Measurements from ENCODE around the gene WDR74.

WDR74 gene

DNA sequence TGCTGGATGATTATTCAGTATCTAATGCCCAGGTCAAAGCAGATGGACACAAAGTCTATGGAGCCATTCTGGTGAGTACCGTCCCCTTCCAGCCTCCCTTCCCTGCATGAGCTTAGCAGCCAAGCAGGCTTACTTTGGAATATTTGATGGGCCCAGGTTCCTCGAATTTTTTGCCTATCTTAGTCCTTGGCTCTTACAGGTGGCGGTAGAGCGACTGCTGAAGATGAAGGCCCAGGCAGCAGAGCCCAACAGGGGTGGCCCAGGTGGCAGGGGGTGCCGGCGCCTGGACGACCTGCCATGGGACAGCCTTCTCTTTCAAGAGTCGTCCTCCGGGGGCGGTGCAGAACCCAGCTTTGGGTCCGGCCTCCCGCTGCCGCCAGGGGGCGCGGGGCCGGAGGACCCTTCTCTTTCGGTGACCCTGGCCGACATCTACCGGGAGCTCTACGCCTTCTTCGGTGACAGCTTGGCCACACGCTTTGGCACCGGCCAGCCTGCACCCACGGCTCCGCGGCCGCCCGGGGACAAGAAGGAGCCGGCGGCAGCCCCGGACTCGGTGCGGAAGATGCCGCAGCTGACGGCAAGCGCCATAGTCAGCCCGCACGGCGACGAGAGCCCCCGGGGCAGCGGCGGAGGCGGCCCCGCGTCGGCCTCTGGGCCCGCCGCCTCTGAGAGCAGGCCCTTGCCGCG lies 52.9 kb downstream of the WDR74 start:
- no peak for TF ChIP-seq ZFX (IDR thresholded peaks at IDR 0.05; ENCODE audit: borderline replicate concordance)
- TF ChIP-seq, protein P1, sequence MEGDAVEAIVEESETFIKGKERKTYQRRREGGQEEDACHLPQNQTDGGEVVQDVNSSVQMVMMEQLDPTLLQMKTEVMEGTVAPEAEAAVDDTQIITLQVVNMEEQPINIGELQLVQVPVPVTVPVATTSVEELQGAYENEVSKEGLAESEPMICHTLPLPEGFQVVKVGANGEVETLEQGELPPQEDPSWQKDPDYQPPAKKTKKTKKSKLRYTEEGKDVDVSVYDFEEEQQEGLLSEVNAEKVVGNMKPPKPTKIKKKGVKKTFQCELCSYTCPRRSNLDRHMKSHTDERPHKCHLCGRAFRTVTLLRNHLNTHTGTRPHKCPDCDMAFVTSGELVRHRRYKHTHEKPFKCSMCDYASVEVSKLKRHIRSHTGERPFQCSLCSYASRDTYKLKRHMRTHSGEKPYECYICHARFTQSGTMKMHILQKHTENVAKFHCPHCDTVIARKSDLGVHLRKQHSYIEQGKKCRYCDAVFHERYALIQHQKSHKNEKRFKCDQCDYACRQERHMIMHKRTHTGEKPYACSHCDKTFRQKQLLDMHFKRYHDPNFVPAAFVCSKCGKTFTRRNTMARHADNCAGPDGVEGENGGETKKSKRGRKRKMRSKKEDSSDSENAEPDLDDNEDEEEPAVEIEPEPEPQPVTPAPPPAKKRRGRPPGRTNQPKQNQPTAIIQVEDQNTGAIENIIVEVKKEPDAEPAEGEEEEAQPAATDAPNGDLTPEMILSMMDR (IDR thresholded peaks at IDR 0.05): peak; percentile 96
- peak overlapping the region; percentile 98 for H3K27ac ChIP-seq

All from 22Rv1 (cell line).